ENCODE measurements around the gene RERE. TPM values are rescaled to one million over a fixed set of nuclear protein-coding genes. Genes with fewer than 3 reads are reported as not detected.
"Not testable (repeated sequence)": the region's sequence is repeated elsewhere in the genome, so short reads cannot be mapped to it uniquely, and the experiment has no call there.

RERE gene
- total RNA-seq, 1 donor from 2014 or later, result 76.0 TPM

DNA sequence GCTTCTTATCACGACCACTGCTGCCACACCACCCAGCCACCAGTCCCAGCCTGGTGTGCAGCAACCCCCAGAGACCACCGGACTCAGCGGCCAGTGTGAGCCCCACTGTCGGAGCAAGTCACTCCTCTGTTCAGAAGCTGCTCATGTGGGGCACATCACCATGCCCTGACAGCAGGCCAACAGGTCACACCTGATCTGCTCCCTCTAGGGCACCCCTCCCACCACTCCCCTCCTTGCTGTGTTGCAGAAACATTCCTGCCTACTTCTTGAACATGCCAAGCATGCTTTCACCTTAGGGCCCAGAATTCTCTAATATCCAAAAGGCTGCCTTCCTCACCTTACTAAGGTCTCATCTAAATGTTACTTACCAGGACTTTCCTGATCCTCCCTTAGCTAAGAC lies 353.1 kb downstream of the RERE start:
- intact Hi-C loops (cut with micrococcal nuclease), result no loop called here

DNA sequence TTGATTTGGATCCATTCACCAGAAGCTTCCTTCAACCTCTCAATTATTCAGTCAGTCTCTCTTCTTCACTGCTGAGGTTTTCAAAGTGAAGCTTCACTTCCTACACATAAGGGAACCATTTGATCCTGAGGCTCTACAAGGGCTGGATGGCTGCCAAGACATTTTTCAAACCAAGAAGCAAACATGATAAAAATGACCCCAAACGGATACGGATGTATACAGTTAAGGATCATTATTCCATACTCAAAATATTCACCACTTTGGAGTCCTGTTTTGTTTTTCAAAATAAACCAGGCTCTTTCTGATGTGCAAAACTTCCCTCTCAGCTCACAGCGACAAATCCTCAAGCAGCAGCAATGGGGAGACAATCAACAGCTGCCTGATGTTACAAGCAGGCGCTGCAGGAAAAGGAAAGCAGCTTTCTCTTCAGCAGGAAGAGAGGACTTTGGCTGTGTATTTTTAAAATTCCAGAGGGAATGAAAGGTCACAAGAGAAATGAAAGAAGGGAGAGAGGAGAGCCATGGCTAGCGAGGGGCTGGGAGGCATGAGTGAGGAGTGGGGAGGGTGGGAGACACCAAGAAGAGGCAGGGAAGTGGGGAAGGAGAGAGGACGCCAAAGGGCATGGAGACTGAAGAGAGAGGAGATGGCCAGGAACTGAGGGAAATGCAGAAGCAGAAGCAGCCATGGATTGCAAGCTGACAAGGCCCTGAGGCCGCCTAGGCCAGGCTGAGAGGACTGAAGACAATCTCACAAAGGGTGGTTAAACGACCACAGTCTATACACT lies 354.1 kb downstream of the RERE start:
- intact Hi-C loops (cut with micrococcal nuclease), result no loop called here

DNA sequence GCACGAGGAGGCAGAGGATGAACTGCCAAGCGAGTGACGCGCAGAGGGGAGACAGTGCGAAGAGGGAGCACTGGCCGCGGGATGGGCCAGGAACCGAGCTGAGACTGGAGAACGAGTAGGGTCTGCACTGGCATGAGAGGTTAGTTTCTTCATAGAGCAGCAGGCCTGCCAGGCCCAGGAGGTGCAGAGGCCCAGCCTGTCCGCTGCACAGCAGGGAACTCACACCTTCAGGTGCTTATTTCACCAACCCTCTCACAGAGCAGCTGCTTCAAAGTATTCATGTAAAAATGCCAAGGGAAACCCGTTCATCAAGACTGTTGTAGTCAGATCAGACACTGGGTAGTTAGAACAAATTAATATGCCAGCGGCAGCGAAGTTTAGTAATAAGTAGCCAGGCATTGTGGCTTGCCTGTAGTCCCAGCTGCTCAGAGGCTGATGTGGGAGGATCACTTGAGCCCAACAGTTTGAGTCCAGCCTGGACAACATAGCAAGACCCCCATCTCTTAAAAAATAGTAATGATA lies 355.0 kb downstream of the RERE start:
- intact Hi-C loops (cut with micrococcal nuclease), result no loop called here

DNA sequence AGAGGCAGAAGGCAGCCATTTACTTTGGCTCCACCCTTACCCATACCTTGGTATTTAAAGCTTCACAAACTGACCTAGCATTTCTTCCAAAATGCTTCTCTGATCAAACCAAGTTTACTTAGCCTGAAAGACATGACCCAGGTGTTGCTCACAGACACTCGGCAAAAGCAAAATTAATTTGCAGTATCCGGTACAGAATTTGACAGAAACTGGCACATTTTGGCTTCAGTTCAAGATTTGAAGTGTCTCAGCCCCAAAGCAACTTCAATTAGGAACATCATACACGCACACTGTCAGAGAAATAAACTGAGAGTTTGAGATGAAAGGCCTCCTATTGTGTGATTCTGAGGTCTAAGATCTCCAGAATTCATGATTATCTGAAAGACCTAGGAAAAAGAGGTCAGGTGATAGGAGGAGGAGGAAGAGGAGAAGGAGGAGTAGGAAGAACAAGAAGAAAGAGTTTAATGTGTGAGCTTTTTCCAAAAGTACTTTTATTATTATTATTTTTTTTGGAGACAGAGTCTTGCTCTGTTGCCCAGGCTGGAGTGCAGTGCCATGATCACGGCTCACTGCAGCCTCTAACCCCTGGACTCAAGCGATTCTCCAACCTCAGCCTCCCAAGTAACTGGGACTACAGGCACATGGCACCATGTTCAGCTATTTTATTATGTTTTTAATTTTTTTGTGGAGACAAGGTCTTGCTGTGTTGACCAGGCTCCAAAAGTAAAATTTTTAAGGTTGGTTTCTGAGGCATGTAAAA lies 355.9 kb downstream of the RERE start:
- intact Hi-C loops (cut with micrococcal nuclease), result no loop called here

GRCh38 chr1:8460784-8461183 lies 356.7 kb downstream of the RERE start:
- intact Hi-C loops (cut with micrococcal nuclease), result no loop called here

DNA sequence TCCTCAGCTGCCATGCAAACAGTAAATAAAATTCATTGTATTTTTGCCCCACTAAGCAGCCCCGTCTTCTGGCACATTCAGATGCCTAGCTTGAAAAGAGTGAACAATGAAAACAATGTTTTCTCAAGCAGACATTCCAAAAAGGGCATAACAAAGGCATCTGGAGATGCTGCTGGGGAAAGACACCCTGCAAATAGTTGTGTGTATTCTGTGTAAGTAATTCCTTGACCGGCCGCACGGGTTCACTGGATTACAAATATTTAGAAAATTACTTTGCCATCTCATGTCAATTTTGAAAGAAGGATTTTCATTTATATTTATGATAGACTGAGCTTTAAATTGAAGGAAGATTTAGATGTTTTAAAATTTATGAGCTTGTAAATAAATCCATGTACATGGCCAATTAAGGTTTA lies 357.3 kb downstream of the RERE start:
- intact Hi-C loops (cut with micrococcal nuclease), result no loop called here

DNA sequence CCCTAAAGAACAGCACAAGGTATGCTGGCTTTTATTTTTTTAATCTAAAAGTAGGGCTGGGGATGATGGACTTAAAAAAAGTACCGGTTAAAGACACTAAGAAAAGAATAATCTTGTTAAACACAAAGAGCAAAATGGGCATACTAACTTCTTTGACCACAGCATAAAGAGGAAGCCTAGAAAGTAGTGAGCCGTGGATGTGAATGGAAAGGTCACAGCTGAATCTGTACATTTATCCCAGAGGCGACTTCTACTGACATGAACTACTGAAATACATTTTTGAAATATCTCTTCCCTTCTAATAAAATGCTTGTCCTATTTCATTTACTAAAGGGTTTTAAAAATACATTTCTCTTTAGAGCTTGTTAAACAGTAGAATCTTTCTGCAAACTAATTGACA lies 358.8 kb downstream of the RERE start:
- intact Hi-C loops (cut with micrococcal nuclease), result no loop called here

DNA sequence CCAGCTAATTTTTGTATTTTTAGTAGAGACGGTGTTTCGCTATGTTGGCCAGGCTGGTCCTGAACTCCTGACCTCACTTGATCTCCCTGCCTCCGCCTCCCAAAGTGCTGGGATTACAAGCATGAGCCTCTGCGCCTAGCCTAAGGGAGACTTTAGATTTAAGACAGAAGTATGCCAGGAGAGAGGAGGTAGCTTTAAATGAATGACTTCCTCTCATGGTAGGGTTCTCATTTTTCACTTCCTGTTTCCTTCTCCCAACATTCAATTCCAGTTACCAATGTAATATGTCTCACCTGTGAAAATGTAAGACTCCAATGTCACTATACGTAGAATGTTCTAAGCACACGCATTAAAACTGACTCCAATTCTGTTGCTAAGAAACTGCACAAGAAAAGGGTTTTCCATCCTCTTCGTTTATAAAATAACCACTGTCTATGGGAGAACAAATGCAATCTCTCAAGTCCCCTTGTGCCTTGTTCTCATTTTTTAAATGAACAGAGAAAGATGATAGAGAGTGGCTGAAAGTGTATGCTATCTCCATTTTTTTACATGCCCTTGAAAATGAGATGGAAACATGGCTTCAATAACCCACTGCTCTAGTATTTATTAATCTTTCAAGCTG lies 359.6 kb downstream of the RERE start:
- intact Hi-C loops (cut with micrococcal nuclease), result no loop called here

DNA sequence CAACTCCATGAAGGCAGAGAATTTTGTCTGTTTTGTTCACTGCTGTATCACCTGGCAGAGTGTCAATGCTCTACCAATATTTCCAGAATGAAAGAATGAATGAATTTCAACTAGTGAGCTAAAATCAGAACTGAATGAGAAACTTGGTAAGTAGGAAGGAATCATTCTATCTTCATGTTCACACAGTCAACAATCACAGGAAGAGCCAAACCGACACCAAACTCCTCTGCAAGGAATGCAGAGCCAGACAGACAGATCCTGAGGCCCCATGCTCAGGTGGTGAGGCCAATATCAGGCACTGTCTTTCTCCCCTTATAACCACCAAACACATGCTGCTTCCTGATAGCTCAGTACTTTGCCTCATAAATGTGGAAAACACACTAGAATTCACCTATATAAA lies 360.4 kb downstream of the RERE start:
- intact Hi-C loops (cut with micrococcal nuclease), result no loop called here

- intact Hi-C loops (cut with micrococcal nuclease), result no loop called here
These were observed 361.0 kb downstream of the RERE start for GRCh38 chr1:8456308-8456912.

- intact Hi-C loops (cut with micrococcal nuclease), result no loop called here
These were observed 361.6 kb downstream of the RERE start for GRCh38 chr1:8455700-8456307.

- intact Hi-C loops (cut with micrococcal nuclease), result no loop called here
These were observed 367.1 kb downstream of the RERE start for GRCh38 chr1:8450312-8450711.

DNA sequence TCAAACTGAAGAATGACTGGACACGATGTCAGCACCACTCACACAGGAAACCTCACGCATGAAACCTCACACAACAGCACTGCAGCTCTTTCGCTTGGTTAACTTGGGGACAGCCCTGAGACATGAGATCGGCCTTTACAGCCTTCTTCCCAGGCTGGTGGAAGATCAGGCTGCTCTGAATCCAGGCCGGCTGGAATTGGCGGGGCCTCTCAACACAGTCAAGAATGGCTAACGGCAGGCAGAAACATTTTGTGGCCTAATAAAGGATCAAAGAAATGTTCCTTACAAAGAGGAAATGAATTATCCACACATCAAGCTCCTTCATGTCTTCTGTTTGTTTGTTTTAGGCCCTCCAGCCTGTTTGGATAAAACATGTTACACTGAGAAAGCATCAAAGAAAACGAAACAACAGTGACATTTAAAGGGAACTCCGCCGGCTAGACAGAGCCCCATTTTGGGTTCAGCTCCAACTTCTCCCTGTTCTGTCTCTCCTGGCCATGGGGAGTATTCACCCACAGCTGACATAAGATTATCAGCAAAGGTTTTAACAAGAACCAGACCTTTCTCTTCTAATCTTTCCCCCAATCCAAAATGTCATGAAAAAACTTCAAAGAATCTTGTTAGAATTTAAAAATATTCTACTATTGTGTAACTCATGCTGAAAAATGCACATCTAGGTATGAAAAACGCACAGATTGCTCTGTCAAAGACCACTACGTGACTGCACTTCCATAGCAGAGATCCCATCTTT lies 368.4 kb downstream of the RERE start:
- intact Hi-C loops (cut with micrococcal nuclease), result no loop called here

GRCh38 chr1:8448505-8448904 lies 368.9 kb downstream of the RERE start:
- intact Hi-C loops (cut with micrococcal nuclease), result not testable (repeated sequence)

DNA sequence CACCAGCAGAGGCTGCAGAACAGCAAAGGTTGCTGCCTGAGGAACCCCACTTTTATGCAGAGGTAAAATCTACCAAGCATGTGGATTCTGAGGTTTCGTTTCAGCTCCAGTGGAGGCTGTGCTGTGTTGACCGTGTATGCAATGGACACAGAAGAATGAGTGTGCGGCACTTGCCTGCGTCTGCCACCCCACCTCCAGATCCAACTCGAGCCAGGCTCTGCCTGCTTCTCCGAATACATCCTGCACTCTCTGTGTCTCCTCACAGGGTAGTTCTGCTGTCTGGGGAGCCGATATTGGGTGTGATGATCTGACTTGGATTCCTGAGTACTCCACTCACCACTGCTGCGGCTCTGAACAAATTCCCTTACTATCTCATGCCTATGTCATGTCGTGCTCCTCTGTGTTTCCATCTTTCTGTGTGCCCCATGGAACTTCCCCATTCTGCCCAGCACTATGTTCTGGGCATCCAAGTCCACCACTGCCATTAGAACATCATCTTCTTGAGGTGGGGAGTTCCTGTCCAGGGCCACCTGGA lies 369.8 kb downstream of the RERE start:
- intact Hi-C loops (cut with micrococcal nuclease), result no loop called here

DNA sequence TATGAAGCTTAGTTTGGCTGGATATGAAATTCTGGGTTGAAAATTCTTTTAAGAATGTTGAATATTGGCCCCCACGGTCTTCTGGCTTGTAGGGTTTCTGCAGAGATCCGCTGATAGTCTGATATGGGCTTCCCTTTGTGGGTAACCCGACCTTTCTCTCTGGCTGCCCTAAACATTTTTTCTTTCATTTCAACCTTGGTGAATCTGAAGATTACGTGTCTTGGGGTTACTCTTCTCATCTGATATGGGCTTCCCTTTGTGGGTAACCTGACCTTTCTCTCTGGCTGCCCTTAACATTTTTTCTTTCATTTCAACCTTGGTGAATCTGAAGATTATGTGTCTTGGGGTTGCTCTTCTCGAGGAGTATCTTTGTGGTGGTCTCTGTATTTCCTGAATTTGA lies 371.3 kb downstream of the RERE start:
- intact Hi-C loops (cut with micrococcal nuclease), result not testable (repeated sequence)

GRCh38 chr1:8443558-8444194 lies 373.8 kb downstream of the RERE start:
- intact Hi-C loops (cut with micrococcal nuclease), result no loop called here

GRCh38 chr1:8441426-8441825 lies 376.0 kb downstream of the RERE start:
- intact Hi-C loops (cut with micrococcal nuclease), result no loop called here

- intact Hi-C loops (cut with micrococcal nuclease), result no loop called here
These were observed 378.3 kb downstream of the RERE start for GRCh38 chr1:8439015-8439702.
